Mammary epithelial cell (primary cell): ENCODE measurements around the gene LRRC17.

ENCODE experiments used
- CTCF ChIP-seq, 2 donors: IDR thresholded peaks in 1 of 2; conservative IDR thresholded peaks in 1 of 2; 2 replicates each; pipeline ENCODE4 v1.5.1; 2011 to 2012; ENCODE audit warnings: inconsistent platforms in 2 of 2, low read length in 2 of 2, mild to moderate bottlenecking in 2 of 2, control low read depth in 1 of 2, low read depth in 1 of 2; ENCODE audit not compliant: insufficient read depth in 1 of 2; ENCODE audit errors: extremely low read depth in 1 of 2
- EZH2 ChIP-seq: IDR thresholded peaks from 2 replicates; pipeline ENCODE4 v1.6.1; 2012; ENCODE audit warnings: low read length, inconsistent platforms, borderline replicate concordance

- no peak for TF ChIP-seq CTCF (conservative IDR thresholded peaks at IDR 0.05 in 1 of 2, IDR thresholded peaks at IDR 0.05 in 1 of 2; ENCODE audit: extremely low read depth in 1 of 2, insufficient read depth in 1 of 2, low read depth in 1 of 2, low read length in 2 of 2)
- TF ChIP-seq EZH2: no peak
These were observed 4.1 kb downstream of the LRRC17 start for GRCh38 chr7:102916881-102917280.
